ENCODE measurements around the gene AQR. TPM values are rescaled to one million over a fixed set of nuclear protein-coding genes. Genes with fewer than 3 reads are reported as not detected.

AQR gene
- total RNA-seq, 1 experiment from 2014 or later, result 30.7 TPM

GRCh38 chr15:34804113-34804512 is 165.4 kb downstream of the AQR start (continued):
- no peak for TF ChIP-seq MAX (IDR thresholded peaks at IDR 0.05)
- TF ChIP-seq ZFX (IDR thresholded peaks at IDR 0.05), result no peak
- no peak for TF ChIP-seq YY1 (IDR thresholded peaks at IDR 0.05; ENCODE audit: extremely low read depth, insufficient replicate concordance, low read depth, low read length)
- no peak for TF ChIP-seq ZNF274 (IDR thresholded peaks at IDR 0.05; ENCODE audit: low read depth, low read length)

- POLR2A ChIA-PET, result no interaction called here
- CTCF ChIA-PET, result no interaction called here
These were observed 166.5 kb downstream of the AQR start for GRCh38 chr15:34802803-34803750.

More at GRCh38 chr15:34802803-34803750, 166.5 kb downstream of the AQR start:
- TF ChIP-seq POLR2A (IDR thresholded peaks at IDR 0.05; ENCODE audit: borderline replicate concordance, extremely low read depth, insufficient read depth, insufficient read length) (no peak), POLR2AphosphoS5 (IDR thresholded peaks at IDR 0.05; ENCODE audit: low read depth, low read length) (no peak), ZFX (IDR thresholded peaks at IDR 0.05) (no peak), REST (IDR thresholded peaks at IDR 0.05; ENCODE audit: low read depth) (no peak)
- Histone ChIP-seq H4K20me1 (ENCODE audit: insufficient read depth) (no peaks in the 10 kb centered on the region), H3K27me3 (ENCODE audit: insufficient read depth, low read length) (no peaks in the 10 kb centered on the region; the same call in none of the 2 replicates), H3K4me3 (replicated peaks in 1 of 2; ENCODE audit: low read depth in 1 of 2, low read length in 2 of 2) (no peak overlapping the region), H3K9me2 (ENCODE audit: insufficient read depth) (no peaks in the 10 kb centered on the region), H3K36me3 (ENCODE audit: control insufficient read depth in 1 of 2, insufficient read depth in 2 of 2, low read length in 2 of 2) (no peaks in the 10 kb centered on the region), H3K9me3 (ENCODE audit: control insufficient read depth in 1 of 2, insufficient read depth in 1 of 2, low read depth in 1 of 2, low read length in 2 of 2) (no peaks in the 10 kb centered on the region), H3K79me2 (ENCODE audit: insufficient read depth, low read length) (no peaks in the 10 kb centered on the region), H3K4me1 (ENCODE audit: control insufficient read depth in 1 of 2, insufficient read depth in 2 of 2, low read length in 2 of 2) (no peaks in the 10 kb centered on the region), H2AFZ (ENCODE audit: low read depth, low read length, poor library complexity, severe bottlenecking) (no peak overlapping the region), H3K4me2 (ENCODE audit: low read length) (no peak overlapping the region), H3K27ac (ENCODE audit: low read depth, low read length) (no peak overlapping the region), H3K9ac (ENCODE audit: low read length) (no peak overlapping the region)
- no peak for DNase-seq (ENCODE audit: low read depth, low spot score)
- RAD21 ChIA-PET (ENCODE audit: low non-redundant PET in 1 of 2, low total read pairs in 2 of 2, uncharacterized antibody in 2 of 2, unreplicated experiment in 2 of 2), result no interaction called here
- ATAC-seq, result no peak
- BruUV-seq (replicated peaks), result no TSS peak
- intact Hi-C loops (cut with micrococcal nuclease), result loop anchor here (2.0 kb wide), 1 partner anchor 18 kb away; no protein-coding TSS in a partner anchor
